H1 (cell line): ENCODE data around the gene LTA4H. TPM values are rescaled to one million over a fixed set of nuclear protein-coding genes. Genes with fewer than 3 reads are reported as not detected.

Experiments used
- CTCF ChIA-PET: fragments of 300-600 bp; sonication (Branson Sonifier 250); formaldehyde crosslinking; loops from one replicate; lab custom pipeline; 2021; ENCODE audit not compliant: partially characterized antibody; lab: Charles Lee
- POLR2A ChIA-PET: fragments of 300-600 bp; sonication (Branson Sonifier 250); formaldehyde crosslinking; loops from one replicate; lab custom pipeline; 2021; ENCODE audit warnings: inconsistent platforms; ENCODE audit not compliant: partially characterized antibody; lab: Charles Lee
- DNase-seq, 2 experiments: peaks; one replicate each; pipeline versions ENCODE4 v3.0.0 to v3.0.0-alpha.2; 2010 to 2022; ENCODE audit warnings: low spot score in 2 of 2, low read depth in 1 of 2, mixed read lengths in 1 of 2
- FAIRE-seq: peaks from 2 replicates; lab custom pipeline; 2011; peaks lifted over from hg19 to GRCh38; lab: Jason Lieb, UNC
- H2AFZ ChIP-seq: 2 replicates; pipeline ENCODE4 v1.8.1; 2012; ENCODE audit warnings: low read length, inconsistent platforms
- H2AK5ac ChIP-seq: 2 replicates; pipeline ENCODE4 v1.6.1; 2013; ENCODE audit warnings: low read depth, low read length
- H2BK120ac ChIP-seq: replicated peaks from 2 replicates; pipeline ENCODE3; 2013; ENCODE audit warnings: low read depth, low read length, inconsistent platforms
- H2BK12ac ChIP-seq: 2 replicates; pipeline ENCODE4 v1.6.1; 2013; ENCODE audit warnings: low read depth, low read length
- H2BK15ac ChIP-seq: 2 replicates; pipeline ENCODE4 v1.6.1; 2013; ENCODE audit warnings: low read length
- H2BK20ac ChIP-seq: 2 replicates; pipeline ENCODE4 v1.6.1; 2013; ENCODE audit warnings: low read length
- H2BK5ac ChIP-seq: 2 replicates; pipeline ENCODE4 v1.6.1; 2013; ENCODE audit warnings: low read depth, low read length
- H3K14ac ChIP-seq: 2 replicates; pipeline ENCODE4 v1.6.1; 2013; ENCODE audit warnings: inconsistent platforms; ENCODE audit not compliant: insufficient read length
- H3K18ac ChIP-seq: 2 replicates; pipeline ENCODE4 v1.6.1; 2013; ENCODE audit warnings: low read length; ENCODE audit errors: extremely low read depth
- H3K23ac ChIP-seq: 2 replicates; pipeline ENCODE4 v1.6.1; 2013; ENCODE audit warnings: inconsistent platforms; ENCODE audit not compliant: insufficient read length
- H3K23me2 ChIP-seq: 2 replicates; pipeline ENCODE4 v1.6.1; 2013; ENCODE audit warnings: low read depth, low read length
- H3K27ac ChIP-seq: 2 replicates; pipeline ENCODE4 v1.6.1; 2011; ENCODE audit warnings: low read depth, low read length, inconsistent platforms
- H3K27me3 ChIP-seq, 4 experiments: replicated peaks in 1 of 4; 1 replicate in 1 of 4; 2 replicates in 3 of 4; pipeline versions ENCODE4 v1.6.1 to v1.8.1; 2011 to 2013; ENCODE audit warnings: low read length in 3 of 4, mild to moderate bottlenecking in 3 of 4, inconsistent platforms in 2 of 4, mixed read lengths in 2 of 4, moderate library complexity in 1 of 4; ENCODE audit not compliant: control insufficient read depth in 3 of 4, insufficient read depth in 3 of 4; ENCODE audit errors: extremely low read depth in 1 of 4
- H3K36me3 ChIP-seq, 4 experiments: 2 replicates each; pipeline versions ENCODE4 v1.6.1 to v1.8.1; 2011 to 2013; ENCODE audit warnings: mild to moderate bottlenecking in 4 of 4, low read length in 3 of 4, moderate library complexity in 2 of 4, control low read depth in 1 of 4, inconsistent platforms in 1 of 4; ENCODE audit not compliant: insufficient read depth in 4 of 4, control insufficient read depth in 2 of 4
- H3K4ac ChIP-seq: replicated peaks from 2 replicates; pipeline ENCODE3; 2013; ENCODE audit warnings: low read length, low read depth, mixed read lengths, inconsistent platforms; ENCODE audit not compliant: insufficient read length
- H3K4me1 ChIP-seq, 4 experiments: replicated peaks in 1 of 4; 1 replicate in 1 of 4; 2 replicates in 3 of 4; pipeline versions ENCODE4 v1.6.1 to v1.8.1; 2011 to 2013; ENCODE audit warnings: low read length in 3 of 4, inconsistent platforms in 2 of 4, mixed read lengths in 1 of 4; ENCODE audit not compliant: insufficient read depth in 4 of 4, control insufficient read depth in 3 of 4
- H3K4me2 ChIP-seq, 2 experiments: 2 replicates each; pipeline versions ENCODE4 v1.6.1 to v1.8.1; 2011 to 2013; ENCODE audit warnings: low read depth in 2 of 2, low read length in 2 of 2, control low read depth in 1 of 2, inconsistent platforms in 1 of 2, mild to moderate bottlenecking in 1 of 2; ENCODE audit not compliant: insufficient read depth in 1 of 2
- H3K4me3 ChIP-seq, 4 experiments: fragments of 200-600, 300-600 bp in 1 of 4; sonication (generic), shearing (Covaris generic), sonication (Bioruptor Twin) in 1 of 4; 2 replicates each; pipeline versions ENCODE4 v1.5.1 to v1.8.1; 2011 to 2016; ENCODE audit warnings: low read length in 4 of 4, low read depth in 3 of 4, control low read depth in 2 of 4, inconsistent platforms in 2 of 4, mild to moderate bottlenecking in 2 of 4, mixed read lengths in 1 of 4, moderate library complexity in 1 of 4; ENCODE audit not compliant: insufficient read depth in 2 of 4; ENCODE audit errors: extremely low read depth in 1 of 4
- H3K56ac ChIP-seq: replicated peaks from 2 replicates; pipeline ENCODE3; 2013; ENCODE audit warnings: low read depth, mild to moderate bottlenecking, mixed read lengths, low read length, inconsistent platforms; ENCODE audit not compliant: insufficient read length
- H3K79me1 ChIP-seq: 2 replicates; pipeline ENCODE4 v1.6.1; 2013; ENCODE audit warnings: low read depth, low read length, control low read depth
- H3K79me2 ChIP-seq, 2 experiments: 2 replicates each; pipeline versions ENCODE4 v1.6.1 to v1.8.1; 2012 to 2013; ENCODE audit warnings: low read length in 2 of 2, mild to moderate bottlenecking in 2 of 2, inconsistent platforms in 1 of 2; ENCODE audit not compliant: insufficient read depth in 2 of 2, control insufficient read depth in 1 of 2
- H3K9ac ChIP-seq, 4 experiments: replicated peaks in 1 of 4; 1 replicate in 1 of 4; 2 replicates in 3 of 4; pipeline versions ENCODE4 v1.6.1 to v1.8.1; 2011 to 2013; ENCODE audit warnings: low read depth in 3 of 4, low read length in 3 of 4, control low read depth in 2 of 4, mild to moderate bottlenecking in 2 of 4, moderate library complexity in 2 of 4, inconsistent platforms in 1 of 4; ENCODE audit errors: extremely low read depth in 1 of 4
- H3K9me3 ChIP-seq, 2 experiments: 2 replicates each; pipeline versions ENCODE4 v1.6.1 to v1.8.1; 2012 to 2013; ENCODE audit warnings: mild to moderate bottlenecking in 2 of 2, moderate library complexity in 2 of 2, control low read depth in 1 of 2, inconsistent platforms in 1 of 2, low read depth in 1 of 2, low read length in 1 of 2, mixed read lengths in 1 of 2; ENCODE audit not compliant: insufficient read depth in 2 of 2
- H4K20me1 ChIP-seq, 2 experiments: replicated peaks in 1 of 2; 2 replicates each; pipeline versions ENCODE3 to v1.8.1; 2011 to 2013; ENCODE audit warnings: inconsistent platforms in 2 of 2, low read length in 2 of 2, mild to moderate bottlenecking in 1 of 2; ENCODE audit not compliant: insufficient read depth in 2 of 2, control insufficient read depth in 1 of 2
- H4K5ac ChIP-seq: 2 replicates; pipeline ENCODE4 v1.6.1; 2013; ENCODE audit warnings: low read length, low read depth, mixed read lengths, inconsistent platforms; ENCODE audit not compliant: insufficient read length
- H4K8ac ChIP-seq: 2 replicates; pipeline ENCODE4 v1.8.0; 2013; ENCODE audit warnings: mild to moderate bottlenecking, moderate library complexity, low read length, inconsistent platforms; ENCODE audit not compliant: insufficient read depth; ENCODE audit errors: extremely low read depth
- H4K91ac ChIP-seq: replicated peaks from 2 replicates; pipeline ENCODE3; 2013; ENCODE audit warnings: low read length, mixed read lengths, inconsistent platforms; ENCODE audit not compliant: insufficient read length
- ASH2L ChIP-seq: fragments of 200-600, 300-600 bp; sonication (generic); IDR thresholded peaks from one replicate; pipeline ENCODE4 v1.7.1; 2017; ENCODE audit warnings: low read length
- CREB1 ChIP-seq: IDR thresholded peaks from 2 replicates; pipeline ENCODE4 v1.6.1; 2012; ENCODE audit warnings: inconsistent platforms
- CTCF ChIP-seq, 3 experiments: IDR thresholded peaks; 1 replicate in 2 of 3; 2 replicates in 1 of 3; pipeline versions ENCODE4 v1.5.1 to v1.6.1; 2011; ENCODE audit warnings: low read length in 3 of 3, mild to moderate bottlenecking in 3 of 3, inconsistent platforms in 2 of 3, low read depth in 1 of 3, moderate library complexity in 1 of 3; ENCODE audit not compliant: insufficient read depth in 1 of 3; ENCODE audit errors: control extremely low read depth in 1 of 3
- FOSL1 ChIP-seq: IDR thresholded peaks from 2 replicates; pipeline ENCODE4 v1.6.1; 2011; ENCODE audit warnings: mild to moderate bottlenecking, low read depth, low read length, moderate library complexity; ENCODE audit not compliant: insufficient read depth
- HDAC2 ChIP-seq, 2 experiments: fragments of 300-600 bp in 1 of 2; sonication (generic) in 1 of 2; IDR thresholded peaks; 2 replicates each; pipeline ENCODE4 v1.6.1; 2011 to 2012; ENCODE audit warnings: low read depth in 2 of 2, low read length in 2 of 2, mild to moderate bottlenecking in 2 of 2, moderate library complexity in 2 of 2, borderline replicate concordance in 1 of 2, inconsistent platforms in 1 of 2
- NANOG ChIP-seq: IDR thresholded peaks from 2 replicates; pipeline ENCODE4 v1.6.1; 2011; ENCODE audit warnings: low read length, low read depth, mild to moderate bottlenecking, inconsistent platforms; ENCODE audit not compliant: insufficient read depth, poor library complexity, severe bottlenecking
- SIN3A ChIP-seq, 2 experiments: IDR thresholded peaks in 1 of 2; conservative IDR thresholded peaks in 1 of 2; 2 replicates each; pipeline ENCODE4 v1.6.1; 2011 to 2012; ENCODE audit warnings: low read length in 2 of 2, improper control_type of control experiment in 1 of 2, low read depth in 1 of 2, mild to moderate bottlenecking in 1 of 2
- SP2 ChIP-seq: IDR thresholded peaks from 2 replicates; pipeline ENCODE4 v1.6.1; 2012; ENCODE audit warnings: mild to moderate bottlenecking, low read length, inconsistent platforms
- TAF1 ChIP-seq: IDR thresholded peaks from 2 replicates; pipeline ENCODE4 v1.6.1; 2011; ENCODE audit warnings: mild to moderate bottlenecking, low read depth, low read length
- TEAD4 ChIP-seq: IDR thresholded peaks from 2 replicates; pipeline ENCODE4 v1.6.1; 2012; ENCODE audit warnings: low read depth, low read length, inconsistent platforms, mixed read lengths
- WGBS, 2 experiments: shearing (Covaris generic) in 1 of 2; methylation state at CpG; one replicate each; pipeline versions ENCODE4 v1.1.6 to v1.1.7; 2013 to 2015; ENCODE audit warnings: low lambda C conversion rate in 2 of 2, mixed read lengths in 2 of 2, inconsistent platforms in 1 of 2, low coverage in 1 of 2, missing lambda C conversion rate in 1 of 2; ENCODE audit not compliant: insufficient replicate concordance in 2 of 2, insufficient coverage in 1 of 2, insufficient read length in 1 of 2; ENCODE audit errors: extremely low coverage in 1 of 2, missing lambda C conversion rate in 1 of 2; 5-methylcytosine and 5-hydroxymethylcytosine counted together
- polyA plus RNA-seq, 7 experiments: library from polyadenylated mRNA; depleted of rRNA in 3 of 7; stranded (reverse) in 5 of 7; unstranded in 2 of 7; fragments of >200 nt in 5 of 7; fragments of 200-250 nt in 2 of 7; gene quantifications; 1 replicate in 5 of 7; 2 replicates in 1 of 7; 4 replicates in 1 of 7; pipeline versions ENCODE4 v1.2.1 to v1.2.3, GENCODE V29; 2011 to 2013; ENCODE audit warnings: missing spikeins in 2 of 7, mixed read lengths in 2 of 7
- total RNA-seq: library from RNA; stranded (reverse); fragmentation: NEBNext Ultra II Directional; extraction: Animal tissue kit (Norgen Biotek cat#: 25700); gene quantifications from 2 replicates; pipeline ENCODE4 v1.2.1, GENCODE V29; 2021

The LTA4H gene
- total and polyA plus RNA-seq, 2 of the 8 experiments (the other 6 are each of a cell fraction or from before 2014, with no cell fraction given), result 106 to 167 TPM

GRCh38 chr12:96040305-96041133, 5.1 kb upstream of the LTA4H start:
- no peak overlapping the region for H3K23ac ChIP-seq
- H3K27me3 ChIP-seq, result no peaks in the 10 kb centered on the region
- H3K18ac ChIP-seq, result no peak overlapping the region
- no peaks in the 10 kb centered on the region; the same call in 1 of the 2 replicates for H3K23me2 ChIP-seq
- H3K4me1 ChIP-seq, result no peaks in the 10 kb centered on the region
- ChIA-PET POLR2A (no interaction called here), CTCF (interaction anchor here (1.2 to 1.5 kb wide), 4 partner anchors 16 to 142 kb away, joined by 3 to 5 read pairs (median 4); no protein-coding TSS in a partner anchor)
- H2BK120ac ChIP-seq, result no peak overlapping the region
- no peak overlapping the region for H4K8ac ChIP-seq
- no peaks in the 10 kb centered on the region for H3K79me1 ChIP-seq
- H3K4me3 ChIP-seq, result no peak overlapping the region
- no peaks in the 10 kb centered on the region for H3K79me2 ChIP-seq
- no peak overlapping the region for H2BK15ac ChIP-seq
- no peak overlapping the region for H2BK12ac ChIP-seq
- FAIRE-seq (no peak), DNase-seq (no peak)
- H4K5ac ChIP-seq, result no peak overlapping the region
- H2AFZ ChIP-seq, result no peak overlapping the region
- no peak overlapping the region for H2AK5ac ChIP-seq
- H3K9ac ChIP-seq, result no peak overlapping the region
- no peaks in the 10 kb centered on the region for H3K9me3 ChIP-seq
- H3K4me2 ChIP-seq, result no peak overlapping the region
- H3K56ac ChIP-seq, result no peak overlapping the region
- H4K91ac ChIP-seq, result no peak overlapping the region
- H3K4ac ChIP-seq, result no peak overlapping the region
- H3K14ac ChIP-seq, result no peak overlapping the region
- no peaks in the 10 kb centered on the region for H4K20me1 ChIP-seq
- H2BK20ac ChIP-seq, result no peak overlapping the region
- no peak overlapping the region for H2BK5ac ChIP-seq
- no peaks in the 10 kb centered on the region for H3K36me3 ChIP-seq
- H3K27ac ChIP-seq, result no peak overlapping the region
- WGBS, 2 experiments, result 60% methylated on average over 3 of the region's 3 CpGs; no CpG with 5 or more reads in 1 of the 2 experiments
- no peak for TF ChIP-seq SP2
- no peak for TF ChIP-seq TAF1
- no peak for TF ChIP-seq ASH2L
- no peak for TF ChIP-seq TEAD4
- TF ChIP-seq FOSL1, result no peak
- TF ChIP-seq CTCF (IDR thresholded peaks at IDR 0.05; ENCODE audit: control extremely low read depth in 1 of 3, insufficient read depth in 1 of 3, low read depth in 1 of 3, low read length in 3 of 3), result no peak
- no peak for TF ChIP-seq NANOG
- TF ChIP-seq SIN3A (conservative IDR thresholded peaks at IDR 0.05 in 1 of 2, IDR thresholded peaks at IDR 0.05 in 1 of 2; ENCODE audit: low read depth in 1 of 2, low read length in 2 of 2), result no peak
- no peak for TF ChIP-seq HDAC2 (IDR thresholded peaks at IDR 0.05; ENCODE audit: borderline replicate concordance in 1 of 2, low read depth in 2 of 2, low read length in 2 of 2)
- no peak for TF ChIP-seq CREB1
